A549 treated with RU486 at 1 μM for 4 hours (cell line): ENCODE data around the gene LGR4. TPM values are rescaled to one million over a fixed set of nuclear protein-coding genes. Genes with fewer than 3 reads are reported as not detected.

Experiments used
- total RNA-seq: library from RNA; stranded (reverse); fragments of 200-300 nt; extraction: Qiagen RNA extraction; gene quantifications from 5 replicates; pipeline ENCODE4 v1.2.3, GENCODE V29; 2022; ENCODE audit warnings: low read depth

The LGR4 gene, protein sequence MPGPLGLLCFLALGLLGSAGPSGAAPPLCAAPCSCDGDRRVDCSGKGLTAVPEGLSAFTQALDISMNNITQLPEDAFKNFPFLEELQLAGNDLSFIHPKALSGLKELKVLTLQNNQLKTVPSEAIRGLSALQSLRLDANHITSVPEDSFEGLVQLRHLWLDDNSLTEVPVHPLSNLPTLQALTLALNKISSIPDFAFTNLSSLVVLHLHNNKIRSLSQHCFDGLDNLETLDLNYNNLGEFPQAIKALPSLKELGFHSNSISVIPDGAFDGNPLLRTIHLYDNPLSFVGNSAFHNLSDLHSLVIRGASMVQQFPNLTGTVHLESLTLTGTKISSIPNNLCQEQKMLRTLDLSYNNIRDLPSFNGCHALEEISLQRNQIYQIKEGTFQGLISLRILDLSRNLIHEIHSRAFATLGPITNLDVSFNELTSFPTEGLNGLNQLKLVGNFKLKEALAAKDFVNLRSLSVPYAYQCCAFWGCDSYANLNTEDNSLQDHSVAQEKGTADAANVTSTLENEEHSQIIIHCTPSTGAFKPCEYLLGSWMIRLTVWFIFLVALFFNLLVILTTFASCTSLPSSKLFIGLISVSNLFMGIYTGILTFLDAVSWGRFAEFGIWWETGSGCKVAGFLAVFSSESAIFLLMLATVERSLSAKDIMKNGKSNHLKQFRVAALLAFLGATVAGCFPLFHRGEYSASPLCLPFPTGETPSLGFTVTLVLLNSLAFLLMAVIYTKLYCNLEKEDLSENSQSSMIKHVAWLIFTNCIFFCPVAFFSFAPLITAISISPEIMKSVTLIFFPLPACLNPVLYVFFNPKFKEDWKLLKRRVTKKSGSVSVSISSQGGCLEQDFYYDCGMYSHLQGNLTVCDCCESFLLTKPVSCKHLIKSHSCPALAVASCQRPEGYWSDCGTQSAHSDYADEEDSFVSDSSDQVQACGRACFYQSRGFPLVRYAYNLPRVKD
- total RNA-seq: 18.7 to 45.5 TPM (median 40.5 TPM) in 5 replicates

DNA sequence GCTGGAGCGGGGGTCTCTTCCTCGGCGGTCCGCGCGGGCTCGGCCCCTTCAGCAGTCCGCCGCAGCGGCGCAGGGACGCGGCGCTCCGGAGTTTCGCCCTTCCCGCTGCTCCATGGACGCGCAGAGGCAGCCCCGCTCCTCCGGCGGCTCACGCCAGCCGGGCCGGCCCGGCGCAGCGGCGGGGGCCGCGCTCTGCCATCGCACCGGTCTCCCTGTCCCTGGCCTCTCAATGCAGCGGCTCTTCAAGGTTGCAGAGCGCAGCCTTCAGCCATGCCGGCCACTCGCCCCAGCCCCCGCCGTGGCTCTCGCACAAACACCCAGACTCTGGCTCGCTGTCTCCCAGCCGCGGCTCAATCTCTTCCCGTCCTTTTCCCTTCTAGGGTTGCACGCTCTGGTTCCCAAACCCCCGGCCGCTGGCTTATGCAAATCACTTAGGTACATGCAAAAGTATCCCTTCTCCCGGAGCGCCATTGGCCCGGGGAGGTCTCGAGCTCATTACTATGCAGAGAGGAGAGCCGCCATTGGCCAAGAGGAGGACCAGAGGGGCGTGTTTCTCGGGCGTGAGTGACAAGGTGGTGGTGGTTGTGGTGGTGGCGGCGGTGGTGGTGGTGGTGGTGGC, at the start of gene LGR4:
LGR4 (minus strand) TSS at position 393 of the 619 bp plus-strand sequence. CDS start 488 bp downstream, outside the sequence.

DNA sequence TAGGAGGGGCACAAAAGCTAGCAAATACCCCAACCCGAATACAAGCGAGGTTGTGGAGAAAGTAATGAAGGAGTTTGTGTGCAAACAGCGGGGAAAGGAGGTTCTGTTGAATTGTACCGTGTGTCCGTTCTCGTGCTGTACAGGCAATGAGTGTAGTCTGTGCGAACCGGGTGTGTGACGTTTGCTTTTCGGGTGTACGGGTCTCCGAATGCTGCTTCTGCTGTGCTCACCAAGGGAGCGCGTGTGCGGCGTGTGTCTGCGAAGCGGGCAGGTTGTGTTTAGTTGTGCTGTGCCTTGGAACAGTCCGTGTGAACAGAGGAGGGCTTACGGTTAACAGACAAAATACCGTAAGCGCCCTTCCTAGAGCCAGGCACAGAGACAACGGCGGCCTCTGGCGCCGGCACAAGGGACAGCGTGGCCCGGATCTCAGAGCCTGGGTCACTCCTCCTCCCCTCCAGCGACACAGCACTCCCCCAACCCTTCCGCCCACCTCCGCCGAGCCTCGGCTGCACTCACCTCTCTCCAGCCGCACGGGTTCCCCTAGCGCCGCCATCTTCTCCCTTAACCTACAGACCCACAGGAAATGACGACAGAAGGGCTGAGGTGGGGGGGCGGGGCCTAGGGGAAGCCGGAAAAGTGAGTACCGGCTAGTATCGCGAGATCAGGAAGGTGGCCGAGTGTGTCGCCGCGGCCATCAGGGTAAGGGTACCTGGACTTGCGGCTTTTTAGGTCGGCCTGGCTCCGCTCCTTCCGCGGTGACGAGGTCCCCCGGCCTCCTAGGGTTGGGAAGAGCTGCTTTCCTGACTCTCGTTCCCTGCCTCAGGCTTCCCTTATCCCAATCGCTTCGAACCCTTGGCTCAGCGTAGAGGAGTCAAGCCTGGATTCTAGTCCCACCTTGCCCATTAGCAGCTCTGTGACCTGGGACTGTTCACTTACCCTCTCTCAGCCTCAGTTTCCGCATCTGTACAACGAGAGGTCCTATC, 33.9 kb upstream of the LGR4 start, which contains the start of gene LIN7C:
LIN7C (minus strand) TSS at position 570 of the 983 bp plus-strand sequence; CDS start at position 553, 17 bp downstream.

GRCh38 chr11:27362749-27363575, 109.6 kb downstream of the LGR4 start, which contains the start of gene CCDC34:
TSS of gene CCDC34 (minus strand) at chr11:27363215. CDS start at chr11:27363194, 21 bp downstream.

Other genes starting within 250 kb of the LGR4 start
- 27.3 to 37.0 TPM (median 33.0 TPM) in 5 replicates for gene CCDC34, start 109.6 kb downstream of the LGR4 start, total RNA-seq
- 3.9 to 9.2 TPM (median 7.2 TPM) in 5 replicates for gene LIN7C, start 34.0 kb upstream of the LGR4 start, total RNA-seq
- 5.6 to 9.5 TPM (median 7.5 TPM) in 5 replicates for gene BDNF, start 227.7 kb upstream of the LGR4 start, total RNA-seq